Common myeloid progenitor, CD34-positive (primary cell): Measurements from ENCODE around the gene NFYC.

Experiments used
- CTCF ChIA-PET: fragments of 350-600 bp; sonication (Branson Sonifier 250); formaldehyde crosslinking; loops from one replicate; lab custom pipeline; 2021; ENCODE audit warnings: antibody characterized with exemption; lab: Charles Lee
- POLR2A ChIA-PET: fragments of 350-600 bp; sonication (Branson Sonifier 250); formaldehyde crosslinking; loops from one replicate; lab custom pipeline; 2021; ENCODE audit warnings: antibody characterized with exemption; lab: Charles Lee
- DNase-seq, 3 donors: peaks; one replicate each; pipeline versions ENCODE4 v3.0.0 to v3.0.0-alpha.2; 2013
- H3K27ac ChIP-seq, 2 experiments: 1 replicate in 1 of 2; 2 replicates in 1 of 2; pipeline ENCODE4 v1.7.0; 2013; ENCODE audit warnings: inconsistent platforms in 2 of 2, low read length in 2 of 2, mild to moderate bottlenecking in 2 of 2, low read depth in 1 of 2, moderate library complexity in 1 of 2; ENCODE audit not compliant: severe bottlenecking in 2 of 2, insufficient read depth in 1 of 2, poor library complexity in 1 of 2
- H3K27me3 ChIP-seq, 5 experiments: replicated peaks in 2 of 5; 1 replicate in 3 of 5; 2 replicates in 2 of 5; pipeline versions ENCODE4 v1.6.1 to v1.7.0; 2013; ENCODE audit warnings: low read length in 4 of 5, mild to moderate bottlenecking in 2 of 5, moderate library complexity in 2 of 5, inconsistent platforms in 1 of 5; ENCODE audit not compliant: insufficient read depth in 5 of 5, control insufficient read depth in 4 of 5
- H3K36me3 ChIP-seq, 4 experiments: 1 replicate in 2 of 4; 2 replicates in 2 of 4; pipeline versions ENCODE4 v1.6.1 to v1.7.0; 2013; ENCODE audit warnings: low read length in 3 of 4, control low read depth in 1 of 4, mild to moderate bottlenecking in 1 of 4; ENCODE audit not compliant: control insufficient read depth in 4 of 4, insufficient read depth in 4 of 4
- H3K4me1 ChIP-seq, 4 experiments: 1 replicate in 3 of 4; 2 replicates in 1 of 4; pipeline versions ENCODE4 v1.6.1 to v1.7.1; 2013; ENCODE audit warnings: low read length in 3 of 4, mild to moderate bottlenecking in 3 of 4, control low read depth in 1 of 4, inconsistent platforms in 1 of 4, moderate library complexity in 1 of 4; ENCODE audit not compliant: control insufficient read depth in 4 of 4, insufficient read depth in 4 of 4; ENCODE audit errors: control extremely low read depth in 1 of 4
- H3K4me3 ChIP-seq, 7 experiments: 1 replicate in 4 of 7; 2 replicates in 3 of 7; pipeline versions ENCODE4 v1.5.1 to v1.7.0; 2013; ENCODE audit warnings: mild to moderate bottlenecking in 7 of 7, low read length in 6 of 7, moderate library complexity in 6 of 7, inconsistent platforms in 2 of 7, low read depth in 2 of 7, control low read depth in 1 of 7; ENCODE audit not compliant: insufficient read depth in 4 of 7, control insufficient read depth in 1 of 7; ENCODE audit errors: extremely low read depth in 1 of 7
- H3K9me3 ChIP-seq, 5 experiments: 1 replicate in 4 of 5; 2 replicates in 1 of 5; pipeline versions ENCODE4 v1.6.1 to v1.7.1; 2013; ENCODE audit warnings: low read length in 4 of 5, mild to moderate bottlenecking in 2 of 5, inconsistent platforms in 1 of 5, low read depth in 1 of 5, moderate library complexity in 1 of 5; ENCODE audit not compliant: control insufficient read depth in 4 of 5, insufficient read depth in 2 of 5; ENCODE audit errors: control extremely low read depth in 1 of 5
- WGBS: methylation state at CpG from one replicate; pipeline ENCODE4 v1.1.5; 2013; ENCODE audit not compliant: insufficient coverage; 5-methylcytosine and 5-hydroxymethylcytosine counted together

Gene NFYC

GRCh38 chr1:40709100-40709801 is 17.7 kb downstream of the NFYC start:
- CTCF ChIA-PET = interaction anchor here (0.8 to 2.6 kb wide), 4 partner anchors 16 to 244 kb away, joined by 3 to 6 read pairs (median 4); no protein-coding TSS in a partner anchor
- Histone ChIP-seq H3K4me1 (peaks cover 35 to 52% (median 47%) of the 10 kb centered on the region in 4 experiments), H3K27me3 (no peaks in the 10 kb centered on the region), H3K9me3 (no peaks in the 10 kb centered on the region), H3K4me3 (peak overlapping the region; percentile 37 to 94 (median 74)), H3K27ac (peak overlapping the region; percentile 73 to 88), H3K36me3 (peaks cover 0 to 7% (median 0%) of the 10 kb centered on the region in 4 experiments)
- POLR2A ChIA-PET = interaction anchor here (1.1 to 2.6 kb wide), 2 partner anchors 9 to 18 kb away, joined by 5 to 14 read pairs; partner anchors contain the start of gene NFYC
- WGBS = 0% methylated on average over 4 of the region's 10 CpGs
- DNase-seq = peak; percentile 93 to 97 (median 96)

GRCh38 chr1:40709802-40710278 is 18.3 kb downstream of the NFYC start:
- Histone ChIP-seq H3K36me3 (peaks cover 0 to 7% (median 0%) of the 10 kb centered on the region in 4 experiments), H3K4me1 (peaks cover 35 to 52% (median 47%) of the 10 kb centered on the region in 4 experiments), H3K27ac (peak overlapping the region; percentile 73 to 88), H3K27me3 (no peaks in the 10 kb centered on the region), H3K9me3 (no peaks in the 10 kb centered on the region), H3K4me3 (peak overlapping the region in 6 of 7 experiments; percentile 70 to 94 (median 78))
- no peak for DNase-seq
- ChIA-PET POLR2A (interaction anchor here (1.1 to 2.6 kb wide), 2 partner anchors 10 to 18 kb away, joined by 5 to 14 read pairs; partner anchors contain the start of gene NFYC), CTCF (interaction anchor here (0.8 to 2.6 kb wide), 4 partner anchors 15 to 244 kb away, joined by 3 to 6 read pairs (median 3); no protein-coding TSS in a partner anchor)
- WGBS = 36% methylated on average over 2 of the region's 3 CpGs

- Histone ChIP-seq H3K27ac (peak overlapping the region; percentile 27 to 88), H3K4me3 (peak overlapping the region in 2 of 7 experiments; percentile 74 to 83), H3K27me3 (no peaks in the 10 kb centered on the region), H3K36me3 (peaks cover 0 to 7% (median 0%) of the 10 kb centered on the region in 4 experiments), H3K9me3 (no peaks in the 10 kb centered on the region), H3K4me1 (peaks cover 35 to 52% (median 47%) of the 10 kb centered on the region in 4 experiments)
- WGBS = 92% methylated on average over 3 of the region's 7 CpGs
- ChIA-PET POLR2A (interaction anchor here (0.5 to 2.6 kb wide), 3 partner anchors 11 to 110 kb away, joined by 3 to 14 read pairs (median 5); partner anchors contain the start of gene NFYC), CTCF (interaction anchor here (1.0 to 2.6 kb wide), 4 partner anchors 11 to 243 kb away, joined by 3 to 6 read pairs (median 3); no protein-coding TSS in a partner anchor)
- DNase-seq = no peak
These were observed 19.2 kb downstream of the NFYC start for GRCh38 chr1:40710581-40711315.

- POLR2A ChIA-PET = no interaction called here
- no peak for DNase-seq
- Histone ChIP-seq H3K4me1 (peaks cover 35 to 57% (median 47%) of the 10 kb centered on the region in 4 experiments), H3K27me3 (no peaks in the 10 kb centered on the region), H3K27ac (peak overlapping the region in 1 of 2 experiments; percentile 88), H3K4me3 (peak overlapping the region in 3 of 7 experiments; percentile 28 to 74 (median 50)), H3K9me3 (no peaks in the 10 kb centered on the region), H3K36me3 (peaks cover 0 to 7% (median 0%) of the 10 kb centered on the region in 4 experiments)
- 33% methylated on average over 2 of the region's 3 CpGs for WGBS
- CTCF ChIA-PET = interaction anchor here (1.0 kb wide), 2 partner anchors 9 to 12 kb away, joined by 3 read pairs; no protein-coding TSS in a partner anchor
These were observed 20.2 kb downstream of the NFYC start for GRCh38 chr1:40711465-40712404.

- no peak for DNase-seq
- Histone ChIP-seq H3K9me3 (no peaks in the 10 kb centered on the region), H3K27ac (no peak overlapping the region), H3K4me3 (no peak overlapping the region), H3K4me1 (peaks cover 35 to 57% (median 47%) of the 10 kb centered on the region in 4 experiments), H3K27me3 (no peaks in the 10 kb centered on the region), H3K36me3 (peaks cover 0 to 7% (median 0%) of the 10 kb centered on the region in 4 experiments)
- CTCF ChIA-PET = interaction anchor here (1.0 kb wide), 1 partner anchor 9 kb away, joined by 3 read pairs; no protein-coding TSS in a partner anchor
- 94% methylated on average over 3 of the region's 5 CpGs for WGBS
- POLR2A ChIA-PET = no interaction called here
These were observed 21.0 kb downstream of the NFYC start for GRCh38 chr1:40712405-40712944.
